GM23338 (cell line): ENCODE measurements around the gene RECQL5. TPM values are rescaled to one million over a fixed set of nuclear protein-coding genes. Genes with fewer than 3 reads are reported as not detected.

Source experiments
- ATAC-seq: fragments of 200-7000 bp; cut with Tn5 transposase; 3 replicates; pipeline ENCODE4 v1.9.1; 2020
- DNase-seq: peaks from one replicate; pipeline ENCODE4 v3.0.0-alpha.2; 2015; ENCODE audit warnings: low spot score
- H2AFZ ChIP-seq: fragments of 200-600 bp; sonication (generic); 2 replicates; pipeline ENCODE4 v1.8.0; 2016; ENCODE audit warnings: antibody characterized with exemption, mild to moderate bottlenecking, moderate library complexity
- H3F3A ChIP-seq: fragments of 200-600 bp; sonication (generic); replicated peaks from 2 replicates; pipeline ENCODE4 v1.8.0; 2017; ENCODE audit warnings: antibody characterized with exemption, mixed run types, low read depth
- H3K27ac ChIP-seq: fragments of 200-600 bp; sonication (generic); 2 replicates; pipeline ENCODE4 v1.6.1; 2016; ENCODE audit warnings: low read depth
- H3K27me3 ChIP-seq: fragments of 200-600 bp; sonication (generic); 2 replicates; pipeline ENCODE4 v1.8.0; 2016; ENCODE audit warnings: mild to moderate bottlenecking, mixed run types, moderate library complexity; ENCODE audit not compliant: insufficient read depth
- H3K36me3 ChIP-seq: fragments of 200-600 bp; sonication (generic); 2 replicates; pipeline ENCODE4 v1.8.0; 2016; ENCODE audit warnings: mild to moderate bottlenecking; ENCODE audit not compliant: insufficient read depth
- H3K4me1 ChIP-seq: fragments of 200-600 bp; sonication (generic); 2 replicates; pipeline ENCODE4 v1.8.0; 2016; ENCODE audit warnings: mild to moderate bottlenecking, moderate library complexity; ENCODE audit not compliant: insufficient read depth
- H3K4me2 ChIP-seq: fragments of 200-600 bp; sonication (generic); 2 replicates; pipeline ENCODE4 v1.7.1; 2017; ENCODE audit warnings: mixed run types
- H3K4me3 ChIP-seq: fragments of 200-600 bp; sonication (generic); 2 replicates; pipeline ENCODE4 v1.6.1; 2016; ENCODE audit warnings: mixed run types
- H3K79me2 ChIP-seq: fragments of 200-600 bp; sonication (generic); replicated peaks from 2 replicates; pipeline ENCODE4 v1.8.0; 2017; ENCODE audit warnings: mild to moderate bottlenecking; ENCODE audit not compliant: insufficient read depth
- H3K9me2 ChIP-seq: fragments of 200-600 bp; sonication (generic); 2 replicates; pipeline ENCODE4 v1.8.0; 2017; ENCODE audit not compliant: insufficient read depth
- H4K20me1 ChIP-seq: fragments of 200-600 bp; sonication (generic); replicated peaks from 2 replicates; pipeline ENCODE4 v1.8.0; 2017; ENCODE audit warnings: mild to moderate bottlenecking; ENCODE audit not compliant: insufficient read depth
- H3K27ac Mint-ChIP-seq: 2 replicates; pipeline ENCODE4 v1.8.0; 2020; ENCODE audit warnings: inconsistent platforms, mild to moderate bottlenecking, moderate library complexity, mixed read lengths
- H3K27me3 Mint-ChIP-seq: 3 replicates; pipeline ENCODE4 v1.8.0; 2022; ENCODE audit warnings: low read depth, mild to moderate bottlenecking, moderate library complexity, mixed read lengths, inconsistent platforms; ENCODE audit not compliant: insufficient read depth, poor library complexity
- H3K36me3 Mint-ChIP-seq: 3 replicates; pipeline ENCODE4 v1.8.0; 2021; ENCODE audit warnings: low read depth, mild to moderate bottlenecking, inconsistent platforms, moderate library complexity, mixed read lengths
- H3K4me1 Mint-ChIP-seq: 3 replicates; pipeline ENCODE4 v1.8.0; 2020; ENCODE audit warnings: mild to moderate bottlenecking, inconsistent platforms, mixed read lengths
- H3K4me3 Mint-ChIP-seq: 3 replicates; pipeline ENCODE4 v1.8.0; 2021; ENCODE audit warnings: moderate library complexity, mild to moderate bottlenecking, inconsistent platforms, mixed read lengths
- H3K9me3 Mint-ChIP-seq: 3 replicates; pipeline ENCODE4 v1.8.0; 2020; ENCODE audit warnings: moderate library complexity, mild to moderate bottlenecking, inconsistent platforms, mixed read lengths
- CREB1 ChIP-seq: fragments of 250-450 bp; sonication (Bioruptor Pico); IDR thresholded peaks from 2 replicates; pipeline ENCODE4 v1.5.0; 2020; ENCODE audit warnings: low read depth, mild to moderate bottlenecking, moderate library complexity
- CTCF ChIP-seq, 2 experiments: fragments of 200-600 bp in 1 of 2; sonication (generic) in 1 of 2; conservative IDR thresholded peaks; 2 replicates each; pipeline versions ENCODE4 v1.5.1 to v1.6.1; 2016 to 2017; ENCODE audit warnings: antibody characterized with exemption in 2 of 2, low read depth in 2 of 2, mild to moderate bottlenecking in 2 of 2, moderate library complexity in 1 of 2
- ETS1 ChIP-seq: IDR thresholded peaks from 2 replicates; pipeline ENCODE4 v1.6.1; 2016; ENCODE audit warnings: antibody characterized with exemption
- EZH2phosphoT487 ChIP-seq: fragments of 200-600 bp; sonication (generic); IDR thresholded peaks from one replicate; pipeline ENCODE4 v1.8.1; 2018; ENCODE audit warnings: antibody characterized with exemption; ENCODE audit not compliant: unreplicated experiment
- JUNB ChIP-seq: IDR thresholded peaks from one replicate; pipeline ENCODE4 v1.6.1; 2016; ENCODE audit warnings: antibody characterized with exemption; ENCODE audit not compliant: unreplicated experiment
- POLR2AphosphoS5 ChIP-seq: IDR thresholded peaks from 2 replicates; pipeline ENCODE4 v1.6.1; 2016; ENCODE audit warnings: antibody characterized with exemption, low read depth
- ZNF114 ChIP-seq: fragments of 250-450 bp; sonication (Bioruptor Pico); IDR thresholded peaks from 2 replicates; pipeline ENCODE4 v1.5.0; 2020; ENCODE audit warnings: mild to moderate bottlenecking, moderate library complexity
- polyA plus RNA-seq: library from polyadenylated mRNA; unstranded; fragments of >200 nt; fragmentation: Nextera tagmentation; extraction: Ambion mirVana; gene quantifications from 2 replicates; pipeline ENCODE4 v1.2.1, GENCODE V29; 2016
- total RNA-seq: library from RNA; depleted of rRNA; stranded (reverse); fragments of >200 nt; shearing (Covaris generic); gene quantifications from 2 replicates; pipeline ENCODE4 v1.2.3, GENCODE V29; 2014

The RECQL5 gene
- total and polyA plus RNA-seq, 2 experiments from 2014 or later: 20.0 to 23.3 TPM

- peaks cover 22% of the 10 kb centered on the region for H3K4me1 Mint-ChIP-seq
- Histone ChIP-seq H3F3A (no peaks in the 10 kb centered on the region), H4K20me1 (no peaks in the 10 kb centered on the region; the same call in 1 of the 2 replicates), H3K27ac (0 out of 2 replicates have a peak within 1 kb of the TSS, but pooled peaks have one; percentile 45), H3K4me1 (peaks cover 9% of the 10 kb centered on the region), H3K4me3 (peak within 1 kb of the TSS; percentile 43), H3K36me3 (no peaks in the 10 kb centered on the region), H3K4me2 (peak within 1 kb of the TSS; percentile 69), H3K27me3 (no peaks in the 10 kb centered on the region), H3K79me2 (no peaks in the 10 kb centered on the region), H3K9me2 (no peaks in the 10 kb centered on the region), H2AFZ (no peak within 1 kb of the TSS)
- H3K9me3 Mint-ChIP-seq: no peaks in the 10 kb centered on the region
- H3K36me3 Mint-ChIP-seq: peaks cover 5% of the 10 kb centered on the region; the same call in 1 of the 3 replicates
- H3K4me3 Mint-ChIP-seq: peak within 1 kb of the TSS; percentile 37
- TF ChIP-seq CTCF (conservative IDR thresholded peaks at IDR 0.05; ENCODE audit: low read depth in 2 of 2) (peak; percentile 93 to 94), JUNB (no peak), POLR2AphosphoS5 (no peak), CREB1 (CRISPR knock-in tag) (no peak), ZNF114 (CRISPR knock-in tag) (no peak)
- H3K27ac Mint-ChIP-seq: no peak within 1 kb of the TSS
- ATAC-seq: peak; percentile 81
- peaks cover 20% of the 10 kb centered on the region for H3K27me3 Mint-ChIP-seq
- DNase-seq: peak; percentile 87
Observed at GRCh38 chr17:75632863-75633485, 34.0 kb downstream of the RECQL5 start, which contains the start of gene SMIM5. Gene SMIM5, plus strand, starts transcription at chr17:75633434. Its CDS starts 6,768 bp downstream, at chr17:75640202.

GRCh38 chr17:75632428-75632827 is 34.5 kb downstream of the RECQL5 start:
- Histone ChIP-seq H3K36me3 (no peaks in the 10 kb centered on the region), H3K4me3 (no peak overlapping the region), H3K4me2 (no peak overlapping the region), H3K79me2 (no peaks in the 10 kb centered on the region), H3K27ac (0 out of 2 replicates have a peak overlapping the region, but pooled peaks have one; percentile 45), H4K20me1 (no peaks in the 10 kb centered on the region; the same call in 1 of the 2 replicates), H3K27me3 (no peaks in the 10 kb centered on the region), H2AFZ (no peak overlapping the region), H3K4me1 (peaks cover 9% of the 10 kb centered on the region), H3K9me2 (no peaks in the 10 kb centered on the region), H3F3A (no peaks in the 10 kb centered on the region)
- Mint-ChIP-seq H3K27me3 (peaks cover 20% of the 10 kb centered on the region), H3K4me1 (peaks cover 22% of the 10 kb centered on the region), H3K4me3 (no peak overlapping the region), H3K9me3 (no peaks in the 10 kb centered on the region), H3K36me3 (peaks cover 5% of the 10 kb centered on the region; the same call in 1 of the 3 replicates), H3K27ac (no peak overlapping the region)
- DNase-seq: no peak
- ATAC-seq: no peak
- TF ChIP-seq ETS1 (no peak), CREB1 (CRISPR knock-in tag) (no peak), EZH2phosphoT487 (no peak)
